Fibroblast of the aortic adventitia (primary cell): Measurements from ENCODE around the gene NKD1. TPM values are rescaled to one million over a fixed set of nuclear protein-coding genes. Genes with fewer than 3 reads are reported as not detected.

Source experiments
- DNase-seq: peaks from one replicate; pipeline ENCODE4 v3.0.0-alpha.2; 2010; ENCODE audit warnings: low read depth
- H3K4me3 ChIP-seq: 2 replicates; pipeline ENCODE4 v1.5.1; 2011; ENCODE audit warnings: low read depth, mild to moderate bottlenecking, control low read depth, low read length, moderate library complexity
- total RNA-seq: library from RNA; depleted of rRNA; stranded (reverse); fragments of >200 nt; gene quantifications from 2 replicates; pipeline ENCODE4 v1.2.3, GENCODE V29; 2012; ENCODE audit warnings: low replicate concordance
- TF ChIP-seq, protein P1 (sequence below): IDR thresholded peaks from 2 replicates; pipeline ENCODE4 v1.5.1; 2011; ENCODE audit warnings: mild to moderate bottlenecking, low read length, control low read depth, inconsistent platforms; ENCODE audit not compliant: insufficient read depth

NKD1 gene
- total RNA-seq, 1 donor = 0.09 TPM

GRCh38 chr16:50555952-50556673, 7.9 kb downstream of the NKD1 start:
- TF ChIP-seq, protein P1, sequence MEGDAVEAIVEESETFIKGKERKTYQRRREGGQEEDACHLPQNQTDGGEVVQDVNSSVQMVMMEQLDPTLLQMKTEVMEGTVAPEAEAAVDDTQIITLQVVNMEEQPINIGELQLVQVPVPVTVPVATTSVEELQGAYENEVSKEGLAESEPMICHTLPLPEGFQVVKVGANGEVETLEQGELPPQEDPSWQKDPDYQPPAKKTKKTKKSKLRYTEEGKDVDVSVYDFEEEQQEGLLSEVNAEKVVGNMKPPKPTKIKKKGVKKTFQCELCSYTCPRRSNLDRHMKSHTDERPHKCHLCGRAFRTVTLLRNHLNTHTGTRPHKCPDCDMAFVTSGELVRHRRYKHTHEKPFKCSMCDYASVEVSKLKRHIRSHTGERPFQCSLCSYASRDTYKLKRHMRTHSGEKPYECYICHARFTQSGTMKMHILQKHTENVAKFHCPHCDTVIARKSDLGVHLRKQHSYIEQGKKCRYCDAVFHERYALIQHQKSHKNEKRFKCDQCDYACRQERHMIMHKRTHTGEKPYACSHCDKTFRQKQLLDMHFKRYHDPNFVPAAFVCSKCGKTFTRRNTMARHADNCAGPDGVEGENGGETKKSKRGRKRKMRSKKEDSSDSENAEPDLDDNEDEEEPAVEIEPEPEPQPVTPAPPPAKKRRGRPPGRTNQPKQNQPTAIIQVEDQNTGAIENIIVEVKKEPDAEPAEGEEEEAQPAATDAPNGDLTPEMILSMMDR = no peak
- no peak for DNase-seq
- H3K4me3 ChIP-seq = no peak overlapping the region

GRCh38 chr16:50557046-50557445, 8.8 kb downstream of the NKD1 start:
- no peak for DNase-seq
- TF ChIP-seq, protein P1 = no peak
- no peak overlapping the region for H3K4me3 ChIP-seq

DNA sequence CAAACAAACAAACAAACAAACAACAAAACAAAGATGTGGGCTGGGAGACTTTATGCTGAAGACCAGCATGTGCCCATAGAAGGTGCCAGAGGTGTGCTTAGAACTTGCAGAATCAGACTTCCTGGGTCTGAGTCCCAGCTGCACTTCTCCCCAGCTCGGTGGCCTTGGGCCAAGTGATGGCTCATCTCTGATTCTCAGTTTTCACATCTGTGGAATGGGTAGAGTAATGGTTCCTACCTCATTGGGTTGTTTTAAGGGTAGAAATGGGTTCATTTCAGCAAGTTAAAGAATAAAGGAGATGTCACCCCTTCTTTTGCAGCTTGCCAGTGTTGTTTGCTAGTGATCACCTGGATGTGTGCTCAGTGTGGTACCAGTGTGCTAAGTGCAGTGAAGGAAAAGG, 10.7 kb downstream of the NKD1 start:
- TF ChIP-seq, protein P1 = no peak
- no peak overlapping the region for H3K4me3 ChIP-seq
- DNase-seq = no peak

- H3K4me3 ChIP-seq = no peak overlapping the region
- TF ChIP-seq, protein P1 = no peak
- DNase-seq = no peak
Observed at GRCh38 chr16:50559342-50559741, 11.1 kb downstream of the NKD1 start.

DNA sequence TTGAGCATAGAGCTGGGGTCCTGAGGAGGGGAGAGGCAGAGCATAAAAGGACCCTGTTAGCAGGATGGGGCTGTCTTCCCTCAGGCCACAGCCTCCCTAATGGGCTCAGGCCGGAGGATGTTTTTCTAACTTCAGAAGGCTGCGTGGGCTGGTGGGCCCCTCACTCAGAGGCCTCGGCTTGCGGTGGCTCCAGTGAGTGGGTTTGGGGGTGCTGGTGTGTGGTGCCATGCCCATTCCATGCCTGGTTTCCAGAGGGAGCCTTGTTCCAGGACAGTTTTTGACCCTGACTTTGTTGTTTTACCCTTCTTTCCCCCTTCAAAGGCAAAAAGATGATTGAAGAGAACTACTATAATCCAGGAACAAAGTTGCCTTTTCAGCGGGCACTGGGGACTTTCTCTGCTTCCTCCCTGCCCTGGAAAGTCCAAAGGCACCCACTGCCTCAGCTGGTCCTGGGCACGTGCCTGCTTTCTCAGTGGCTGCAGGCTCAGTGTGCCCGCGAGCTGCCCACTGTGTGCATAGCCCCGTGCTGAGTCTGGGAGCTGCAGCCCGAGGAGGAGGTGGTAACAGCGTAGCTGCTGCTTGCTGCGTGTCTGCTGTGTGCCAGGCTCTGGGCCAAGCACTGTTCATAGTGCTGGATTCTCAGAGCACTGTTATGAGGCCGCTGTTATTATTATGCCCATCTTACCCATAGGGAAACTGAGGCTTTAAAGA, 11.8 kb downstream of the NKD1 start:
- DNase-seq = no peak
- TF ChIP-seq, protein P1 = no peak
- H3K4me3 ChIP-seq = no peak overlapping the region

DNA sequence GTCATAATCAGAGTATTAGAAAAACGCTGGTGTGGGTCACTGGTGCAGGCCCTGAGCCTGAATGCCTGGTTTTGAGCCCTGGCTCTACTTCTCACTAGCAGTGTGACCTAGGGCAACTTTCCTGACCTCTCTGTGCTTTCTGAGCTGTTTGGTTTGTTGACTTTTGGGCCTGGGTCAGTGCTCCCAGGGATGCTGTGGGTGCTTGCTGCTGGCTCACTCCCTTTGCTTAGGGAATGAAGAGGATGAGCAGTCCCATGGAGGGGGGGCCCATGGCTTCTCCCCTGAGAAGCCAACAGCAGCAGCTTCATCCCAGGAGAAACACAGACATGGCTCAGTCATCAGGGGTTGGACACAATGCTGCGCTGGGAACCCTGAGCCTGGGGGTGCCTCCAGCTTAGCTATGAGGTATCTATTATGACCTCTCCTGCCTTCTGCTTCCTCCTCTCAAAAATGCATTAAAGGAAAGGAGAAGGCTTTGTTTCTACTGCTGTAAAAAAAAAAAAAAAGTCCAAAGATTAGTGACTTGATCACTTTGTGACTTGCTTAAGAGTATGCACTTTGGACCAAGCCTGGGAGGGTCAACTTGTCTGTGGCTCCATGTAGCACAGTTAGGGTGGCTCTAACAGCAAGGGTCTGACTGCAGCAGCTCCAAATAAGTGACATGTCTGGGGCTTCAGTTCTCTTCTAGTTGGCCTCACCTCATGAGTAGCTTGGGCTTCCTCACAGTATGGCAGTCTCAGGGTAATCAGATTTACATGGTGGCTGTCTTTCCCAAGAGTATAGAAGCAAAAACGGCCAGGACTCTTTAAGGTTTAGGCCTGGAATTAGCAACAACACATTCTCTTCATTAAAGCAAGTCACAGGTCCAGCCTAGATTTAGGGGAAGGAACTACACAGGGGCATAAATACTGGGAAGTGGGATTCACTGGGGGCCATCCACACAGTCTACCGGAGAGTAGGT, 13.0 kb downstream of the NKD1 start:
- DNase-seq = no peak
- TF ChIP-seq, protein P1 = no peak
- no peak overlapping the region for H3K4me3 ChIP-seq
